GM12878 (cell line): Measurements from ENCODE around the gene STX7. TPM values are rescaled to one million over a fixed set of nuclear protein-coding genes. Genes with fewer than 3 reads are reported as not detected.

Source experiments
- ATF2 ChIP-seq: IDR thresholded peaks from 2 replicates; pipeline ENCODE4 v1.6.1; 2012; ENCODE audit warnings: low read length, inconsistent platforms
- BRCA1 ChIP-seq: IDR thresholded peaks from 2 replicates; pipeline ENCODE4 v1.6.1; 2011; ENCODE audit warnings: low read depth, low read length, improper control_type of control experiment
- CHD4 ChIP-seq: fragments of 200-600 bp; sonication (generic); IDR thresholded peaks from 2 replicates; pipeline ENCODE4 v1.6.1; 2016; ENCODE audit warnings: mild to moderate bottlenecking
- EGR1 ChIP-seq, 2 experiments: IDR thresholded peaks; 1 replicate in 1 of 2; 2 replicates in 1 of 2; pipeline ENCODE4 v1.6.1; 2011 to 2012; ENCODE audit warnings: low read depth in 2 of 2, low read length in 2 of 2, borderline replicate concordance in 1 of 2, mild to moderate bottlenecking in 1 of 2, moderate library complexity in 1 of 2
- EZH2 ChIP-seq: IDR thresholded peaks from 2 replicates; pipeline ENCODE4 v1.6.1; 2012; ENCODE audit warnings: low read depth, mild to moderate bottlenecking, control low read depth, inconsistent platforms, low read length, borderline replicate concordance; ENCODE audit not compliant: control insufficient read depth
- IRF3 ChIP-seq: fragments of 450-650 bp; IDR thresholded peaks from 2 replicates; pipeline ENCODE4 v1.6.1; 2014; ENCODE audit warnings: mild to moderate bottlenecking
- KLF5 ChIP-seq: fragments of 450-650 bp; IDR thresholded peaks from 2 replicates; pipeline ENCODE4 v1.6.1; 2014; ENCODE audit warnings: mild to moderate bottlenecking; ENCODE audit not compliant: partially characterized antibody
- MTA2 ChIP-seq: fragments of 450-650 bp; IDR thresholded peaks from 2 replicates; pipeline ENCODE4 v1.6.1; 2016; ENCODE audit warnings: low read depth, mild to moderate bottlenecking, moderate library complexity
- MYC ChIP-seq: IDR thresholded peaks from 2 replicates; pipeline ENCODE4 v1.6.1; 2011; ENCODE audit warnings: mild to moderate bottlenecking, low read length, moderate library complexity, inconsistent platforms; ENCODE audit not compliant: insufficient read depth, insufficient replicate concordance, insufficient read length, severe bottlenecking
- NR2C1 ChIP-seq: fragments of 450-650 bp; IDR thresholded peaks from 2 replicates; pipeline ENCODE4 v1.6.1; 2017; ENCODE audit warnings: antibody characterized with exemption, mild to moderate bottlenecking, moderate library complexity
- PAX5 ChIP-seq: IDR thresholded peaks from 2 replicates; pipeline ENCODE4 v1.6.1; 2011; ENCODE audit warnings: low read depth, low read length, borderline replicate concordance
- PML ChIP-seq: IDR thresholded peaks from 2 replicates; pipeline ENCODE4 v1.6.1; 2012; ENCODE audit warnings: low read length, inconsistent platforms
- POLR2AphosphoS2 ChIP-seq: IDR thresholded peaks from 2 replicates; pipeline ENCODE4 v1.6.1; 2011; ENCODE audit warnings: low read depth, mild to moderate bottlenecking, low read length, improper control_type of control experiment, moderate library complexity
- RELA ChIP-seq: fragments of 450-650 bp; IDR thresholded peaks from 2 replicates; pipeline ENCODE4 v1.8.0; 2014; ENCODE audit warnings: borderline replicate concordance; ENCODE audit not compliant: partially characterized antibody
- RFX5 ChIP-seq: IDR thresholded peaks from 2 replicates; pipeline ENCODE4 v1.6.1; 2011; ENCODE audit warnings: low read depth, low read length, improper control_type of control experiment
- SIN3A ChIP-seq: IDR thresholded peaks from 2 replicates; pipeline ENCODE4 v1.6.1; 2012; ENCODE audit warnings: low read depth, low read length, improper control_type of control experiment
- SREBF2 ChIP-seq: IDR thresholded peaks from 2 replicates; pipeline ENCODE4 v1.6.1; 2012; ENCODE audit warnings: mild to moderate bottlenecking, low read length
- polyA plus RNA-seq, 11 experiments: library from polyadenylated mRNA; depleted of rRNA in 4 of 11; unstranded in 6 of 11; stranded (reverse) in 5 of 11; fragments of >200 nt; fragmentation: Nextera tagmentation in 4 of 11; fragmentation: Illumina TruSeq in 1 of 11; extraction: Ambion mirVana in 4 of 11; extraction: Trizol in 1 of 11; gene quantifications; 1 replicate in 1 of 11; 2 replicates in 10 of 11; pipeline versions ENCODE4 v1.2.1 to v1.2.3, GENCODE V29; 2011 to 2016; ENCODE audit warnings: inconsistent platforms in 2 of 11, missing spikeins in 2 of 11, low read depth in 1 of 11
- total RNA-seq, 4 experiments: library from RNA; depleted of rRNA in 3 of 4; stranded (reverse); fragments of >200 nt in 3 of 4; fragmentation: Illumina TruSeq in 1 of 4; extraction: Trizol in 1 of 4; gene quantifications; 2 replicates each; pipeline versions ENCODE4 v1.2.1 to v1.2.3, GENCODE V29; 2013 to 2021
- TF ChIP-seq, protein P1 (sequence below): fragments of 450-650 bp; IDR thresholded peaks from 2 replicates; pipeline ENCODE4 v1.6.1; 2016; ENCODE audit warnings: mild to moderate bottlenecking
- TF ChIP-seq, protein P2 (sequence below): fragments of 450-650 bp; IDR thresholded peaks from 2 replicates; pipeline ENCODE4 v1.6.1; 2017; ENCODE audit warnings: low read depth, mild to moderate bottlenecking, moderate library complexity
- TF ChIP-seq, protein P3 (sequence below): fragments of 450-650 bp; IDR thresholded peaks from 2 replicates; pipeline ENCODE4 v1.6.1; 2016; ENCODE audit warnings: mild to moderate bottlenecking, moderate library complexity, borderline replicate concordance

STX7 gene
- total and polyA plus RNA-seq, 10 of the 15 experiments (the other 5 are each of a cell fraction or from before 2014, with no cell fraction given), result 26.5 to 75.5 (median 51.3) TPM

DNA sequence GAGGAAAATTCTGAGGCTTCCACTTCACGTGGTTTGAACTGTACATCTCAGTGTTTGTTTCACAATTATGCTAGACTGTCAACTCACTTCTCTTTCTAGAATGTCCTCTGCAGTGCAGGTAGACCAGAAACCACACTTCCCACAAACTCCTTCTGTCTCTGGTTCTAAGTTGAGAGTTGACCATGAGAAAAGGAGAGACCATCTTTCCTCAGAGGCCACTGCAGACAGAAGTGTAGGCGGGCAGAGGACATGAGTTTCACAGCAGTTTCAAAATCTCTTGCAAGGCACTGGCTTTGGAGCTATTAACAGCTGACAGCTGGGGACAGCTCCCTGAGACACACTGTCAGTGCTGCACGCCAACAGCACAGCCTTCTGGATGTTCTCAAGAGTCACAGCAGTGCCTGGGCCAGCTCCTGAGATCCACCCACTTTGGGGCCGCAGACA lies 56.2 kb downstream of the STX7 start (continued):
- TF ChIP-seq NR2C1 (no peak), ATF2 (peak; percentile 84), MYC (no peak), EGR1 (IDR thresholded peaks at IDR 0.05; ENCODE audit: borderline replicate concordance in 1 of 2, low read depth in 2 of 2, low read length in 2 of 2) (peak in 1 of 2 experiments; percentile 50; a peak in 1 of 3 replicates), PML (no peak), MTA2 (peak; percentile 77), POLR2AphosphoS2 (no peak), IRF3 (no peak), KLF5 (no peak), SREBF2 (no peak), SIN3A (no peak), BRCA1 (no peak), PAX5 (peak; percentile 71; the same call in 1 of the 2 replicates), EZH2 (no peak), RFX5 (no peak), RELA (no peak), CHD4 (no peak)
- TF ChIP-seq, protein P1, sequence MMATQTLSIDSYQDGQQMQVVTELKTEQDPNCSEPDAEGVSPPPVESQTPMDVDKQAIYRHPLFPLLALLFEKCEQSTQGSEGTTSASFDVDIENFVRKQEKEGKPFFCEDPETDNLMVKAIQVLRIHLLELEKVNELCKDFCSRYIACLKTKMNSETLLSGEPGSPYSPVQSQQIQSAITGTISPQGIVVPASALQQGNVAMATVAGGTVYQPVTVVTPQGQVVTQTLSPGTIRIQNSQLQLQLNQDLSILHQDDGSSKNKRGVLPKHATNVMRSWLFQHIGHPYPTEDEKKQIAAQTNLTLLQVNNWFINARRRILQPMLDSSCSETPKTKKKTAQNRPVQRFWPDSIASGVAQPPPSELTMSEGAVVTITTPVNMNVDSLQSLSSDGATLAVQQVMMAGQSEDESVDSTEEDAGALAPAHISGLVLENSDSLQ, result peak; percentile 45; the same call in 1 of the 2 replicates
- TF ChIP-seq, protein P2, sequence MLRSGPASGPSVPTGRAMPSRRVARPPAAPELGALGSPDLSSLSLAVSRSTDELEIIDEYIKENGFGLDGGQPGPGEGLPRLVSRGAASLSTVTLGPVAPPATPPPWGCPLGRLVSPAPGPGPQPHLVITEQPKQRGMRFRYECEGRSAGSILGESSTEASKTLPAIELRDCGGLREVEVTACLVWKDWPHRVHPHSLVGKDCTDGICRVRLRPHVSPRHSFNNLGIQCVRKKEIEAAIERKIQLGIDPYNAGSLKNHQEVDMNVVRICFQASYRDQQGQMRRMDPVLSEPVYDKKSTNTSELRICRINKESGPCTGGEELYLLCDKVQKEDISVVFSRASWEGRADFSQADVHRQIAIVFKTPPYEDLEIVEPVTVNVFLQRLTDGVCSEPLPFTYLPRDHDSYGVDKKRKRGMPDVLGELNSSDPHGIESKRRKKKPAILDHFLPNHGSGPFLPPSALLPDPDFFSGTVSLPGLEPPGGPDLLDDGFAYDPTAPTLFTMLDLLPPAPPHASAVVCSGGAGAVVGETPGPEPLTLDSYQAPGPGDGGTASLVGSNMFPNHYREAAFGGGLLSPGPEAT, result peak; percentile 60; the same call in 1 of the 2 replicates
- TF ChIP-seq, protein P3, sequence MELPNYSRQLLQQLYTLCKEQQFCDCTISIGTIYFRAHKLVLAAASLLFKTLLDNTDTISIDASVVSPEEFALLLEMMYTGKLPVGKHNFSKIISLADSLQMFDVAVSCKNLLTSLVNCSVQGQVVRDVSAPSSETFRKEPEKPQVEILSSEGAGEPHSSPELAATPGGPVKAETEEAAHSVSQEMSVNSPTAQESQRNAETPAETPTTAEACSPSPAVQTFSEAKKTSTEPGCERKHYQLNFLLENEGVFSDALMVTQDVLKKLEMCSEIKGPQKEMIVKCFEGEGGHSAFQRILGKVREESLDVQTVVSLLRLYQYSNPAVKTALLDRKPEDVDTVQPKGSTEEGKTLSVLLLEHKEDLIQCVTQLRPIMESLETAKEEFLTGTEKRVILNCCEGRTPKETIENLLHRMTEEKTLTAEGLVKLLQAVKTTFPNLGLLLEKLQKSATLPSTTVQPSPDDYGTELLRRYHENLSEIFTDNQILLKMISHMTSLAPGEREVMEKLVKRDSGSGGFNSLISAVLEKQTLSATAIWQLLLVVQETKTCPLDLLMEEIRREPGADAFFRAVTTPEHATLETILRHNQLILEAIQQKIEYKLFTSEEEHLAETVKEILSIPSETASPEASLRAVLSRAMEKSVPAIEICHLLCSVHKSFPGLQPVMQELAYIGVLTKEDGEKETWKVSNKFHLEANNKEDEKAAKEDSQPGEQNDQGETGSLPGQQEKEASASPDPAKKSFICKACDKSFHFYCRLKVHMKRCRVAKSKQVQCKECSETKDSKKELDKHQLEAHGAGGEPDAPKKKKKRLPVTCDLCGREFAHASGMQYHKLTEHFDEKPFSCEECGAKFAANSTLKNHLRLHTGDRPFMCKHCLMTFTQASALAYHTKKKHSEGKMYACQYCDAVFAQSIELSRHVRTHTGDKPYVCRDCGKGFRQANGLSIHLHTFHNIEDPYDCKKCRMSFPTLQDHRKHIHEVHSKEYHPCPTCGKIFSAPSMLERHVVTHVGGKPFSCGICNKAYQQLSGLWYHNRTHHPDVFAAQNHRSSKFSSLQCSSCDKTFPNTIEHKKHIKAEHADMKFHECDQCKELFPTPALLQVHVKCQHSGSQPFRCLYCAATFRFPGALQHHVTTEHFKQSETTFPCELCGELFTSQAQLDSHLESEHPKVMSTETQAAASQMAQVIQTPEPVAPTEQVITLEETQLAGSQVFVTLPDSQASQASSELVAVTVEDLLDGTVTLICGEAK, result no peak
